ENCODE results near the gene DZIP1.

DNA sequence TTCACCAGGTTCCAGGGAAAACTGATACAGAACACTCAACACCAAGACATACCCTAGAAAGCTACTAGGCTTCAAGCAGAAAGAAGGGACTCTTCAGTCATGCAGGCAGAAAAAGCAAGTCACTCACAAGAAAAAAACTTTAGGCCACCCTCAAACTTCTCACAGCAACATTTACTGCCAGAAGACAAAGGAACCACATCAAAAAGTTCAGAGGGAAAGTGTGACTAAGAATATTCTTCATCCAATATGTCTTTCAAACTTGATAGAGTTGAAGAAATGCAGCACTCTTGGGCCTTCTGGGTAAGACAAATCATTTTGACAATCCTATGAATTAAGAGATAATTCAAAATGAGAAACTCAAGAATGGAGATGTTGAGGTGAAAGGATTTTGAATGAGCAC, 7.7 kb downstream of the DZIP1 start:
- TF ChIP-seq, protein P1, sequence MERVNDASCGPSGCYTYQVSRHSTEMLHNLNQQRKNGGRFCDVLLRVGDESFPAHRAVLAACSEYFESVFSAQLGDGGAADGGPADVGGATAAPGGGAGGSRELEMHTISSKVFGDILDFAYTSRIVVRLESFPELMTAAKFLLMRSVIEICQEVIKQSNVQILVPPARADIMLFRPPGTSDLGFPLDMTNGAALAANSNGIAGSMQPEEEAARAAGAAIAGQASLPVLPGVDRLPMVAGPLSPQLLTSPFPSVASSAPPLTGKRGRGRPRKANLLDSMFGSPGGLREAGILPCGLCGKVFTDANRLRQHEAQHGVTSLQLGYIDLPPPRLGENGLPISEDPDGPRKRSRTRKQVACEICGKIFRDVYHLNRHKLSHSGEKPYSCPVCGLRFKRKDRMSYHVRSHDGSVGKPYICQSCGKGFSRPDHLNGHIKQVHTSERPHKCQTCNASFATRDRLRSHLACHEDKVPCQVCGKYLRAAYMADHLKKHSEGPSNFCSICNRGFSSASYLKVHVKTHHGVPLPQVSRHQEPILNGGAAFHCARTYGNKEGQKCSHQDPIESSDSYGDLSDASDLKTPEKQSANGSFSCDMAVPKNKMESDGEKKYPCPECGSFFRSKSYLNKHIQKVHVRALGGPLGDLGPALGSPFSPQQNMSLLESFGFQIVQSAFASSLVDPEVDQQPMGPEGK (CRISPR knock-in tag; IDR thresholded peaks at IDR 0.05; ENCODE audit: borderline replicate concordance): no peak
- no peak for TF ChIP-seq CSDC2 (CRISPR knock-in tag; IDR thresholded peaks at IDR 0.05)
- no peak for TF ChIP-seq ZNF8 (CRISPR knock-in tag; IDR thresholded peaks at IDR 0.05)
- TF ChIP-seq ARNTL (CRISPR knock-in tag; IDR thresholded peaks at IDR 0.05; ENCODE audit: borderline replicate concordance, low read depth): no peak
- TF ChIP-seq OSR1 (CRISPR knock-in tag; IDR thresholded peaks at IDR 0.05): no peak
- TF ChIP-seq ZNF70 (CRISPR knock-in tag; IDR thresholded peaks at IDR 0.05): no peak
- no peak for TF ChIP-seq GLIS3 (CRISPR knock-in tag; IDR thresholded peaks at IDR 0.05)
- TF ChIP-seq, protein P2, sequence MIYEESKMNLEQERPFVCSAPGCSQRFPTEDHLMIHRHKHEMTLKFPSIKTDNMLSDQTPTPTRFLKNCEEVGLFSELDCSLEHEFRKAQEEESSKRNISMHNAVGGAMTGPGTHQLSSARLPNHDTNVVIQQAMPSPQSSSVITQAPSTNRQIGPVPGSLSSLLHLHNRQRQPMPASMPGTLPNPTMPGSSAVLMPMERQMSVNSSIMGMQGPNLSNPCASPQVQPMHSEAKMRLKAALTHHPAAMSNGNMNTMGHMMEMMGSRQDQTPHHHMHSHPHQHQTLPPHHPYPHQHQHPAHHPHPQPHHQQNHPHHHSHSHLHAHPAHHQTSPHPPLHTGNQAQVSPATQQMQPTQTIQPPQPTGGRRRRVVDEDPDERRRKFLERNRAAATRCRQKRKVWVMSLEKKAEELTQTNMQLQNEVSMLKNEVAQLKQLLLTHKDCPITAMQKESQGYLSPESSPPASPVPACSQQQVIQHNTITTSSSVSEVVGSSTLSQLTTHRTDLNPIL (CRISPR knock-in tag; IDR thresholded peaks at IDR 0.05; ENCODE audit: low read depth): no peak
